AG04450 (cell line): Measurements from ENCODE around the gene DUSP1. TPM values are rescaled to one million over a fixed set of nuclear protein-coding genes. Genes with fewer than 3 reads are reported as not detected.

Experiments used
- CTCF ChIA-PET: fragments of 300-600, 350-600 bp; formaldehyde crosslinking; extraction: SDS; loops from one replicate; lab custom pipeline; 2022; ENCODE audit warnings: antibody characterized with exemption, inconsistent platforms; lab: Charles Lee
- POLR2A ChIA-PET: fragments of 350-600 bp; formaldehyde crosslinking; extraction: SDS; loops from one replicate; lab custom pipeline; 2021; ENCODE audit warnings: antibody characterized with exemption, inconsistent platforms; lab: Yijun Ruan, JAX
- DNase-seq: peaks from one replicate; pipeline ENCODE4 v3.0.0-alpha.2; 2011; ENCODE audit warnings: low read depth, low spot score
- H3K27ac ChIP-seq: one replicate; pipeline ENCODE4 v1.5.1; 2012; ENCODE audit warnings: low read depth, low read length, control low read depth
- H3K27me3 ChIP-seq: one replicate; pipeline ENCODE4 v1.6.0; 2012; ENCODE audit warnings: low read length; ENCODE audit not compliant: control insufficient read depth, insufficient read depth
- H3K4me3 ChIP-seq: 2 replicates; pipeline ENCODE4 v1.5.1; 2011; ENCODE audit warnings: mild to moderate bottlenecking, low read depth, low read length, control low read depth
- H3K9me3 ChIP-seq: 2 replicates; pipeline ENCODE4 v1.5.1; 2012; ENCODE audit warnings: low read length; ENCODE audit not compliant: control insufficient read depth, insufficient read depth
- CTCF ChIP-seq: IDR thresholded peaks from 2 replicates; pipeline ENCODE4 v1.5.1; 2011; ENCODE audit warnings: low read depth, low read length, control low read depth, inconsistent platforms
- polyA minus RNA-seq: library from RNA; depleted of rRNA, polyadenylated mRNA; stranded (reverse); fragments of >200 nt; gene quantifications from 2 replicates; pipeline ENCODE4 v1.2.3, GENCODE V29; 2011; rRNA and poly(A)+ RNA removed
- polyA plus RNA-seq: library from polyadenylated mRNA; depleted of rRNA; stranded (reverse); fragments of >200 nt; gene quantifications from 2 replicates; pipeline ENCODE4 v1.2.3, GENCODE V29; 2011; rRNA removed

Gene DUSP1
- 98.8 and 147 TPM in 2 replicates for polyA plus RNA-seq
- polyA minus RNA-seq: 187 and 265 TPM in 2 replicates

- TF ChIP-seq CTCF: peak; percentile 56
- peak within 1 kb of the TSS; percentile 100 for H3K4me3 ChIP-seq
- peak; percentile 96 for DNase-seq
- POLR2A ChIA-PET: interaction anchor here (0.6 to 5.0 kb wide), 52 partner anchors 10 to 832 kb away, joined by 3 to 104 read pairs (median 5); partner anchors contain the start of gene RPL26L1
- peak within 1 kb of the TSS; percentile 100 for H3K27ac ChIP-seq
- CTCF ChIA-PET: interaction anchor here (1.4 to 5.2 kb wide), 6 partner anchors 27 to 190 kb away, joined by 3 to 39 read pairs (median 8); no protein-coding TSS in a partner anchor
- H3K9me3 ChIP-seq: peaks cover 3% of the 10 kb centered on the region; the same call in 1 of the 2 replicates
- no peaks in the 10 kb centered on the region for H3K27me3 ChIP-seq
Measured at GRCh38 chr5:172770675-172771438, at the start of gene DUSP1. Gene DUSP1 (minus strand): TSS chr5:172771195. CDS start chr5:172770952, 243 bp downstream.

- no peaks in the 10 kb centered on the region for H3K27me3 ChIP-seq
Measured at GRCh38 chr5:172820046-172820767, 49.2 kb upstream of the DUSP1 start.

GRCh38 chr5:172819569-172819968, 48.6 kb upstream of the DUSP1 start:
- DNase-seq: no peak
- Histone ChIP-seq H3K27me3 (no peaks in the 10 kb centered on the region), H3K9me3 (no peaks in the 10 kb centered on the region), H3K27ac (no peak overlapping the region), H3K4me3 (no peak overlapping the region)
- no peak for TF ChIP-seq CTCF
- POLR2A ChIA-PET: interaction anchor here (0.6 kb wide), 1 partner anchor 49 kb away, joined by 3 read pairs; no protein-coding TSS in a partner anchor
- CTCF ChIA-PET: no interaction called here

More at GRCh38 chr5:172820046-172820767, 49.2 kb upstream of the DUSP1 start:
- Histone ChIP-seq H3K9me3 (peaks cover 4% of the 10 kb centered on the region), H3K4me3 (no peak overlapping the region), H3K27ac (no peak overlapping the region)
- POLR2A ChIA-PET: no interaction called here
- no peak for DNase-seq
- no peak for TF ChIP-seq CTCF
- CTCF ChIA-PET: interaction anchor here (1.0 kb wide), 1 partner anchor 25 kb away, joined by 3 read pairs; no protein-coding TSS in a partner anchor

GRCh38 chr5:172818081-172818480, 47.1 kb upstream of the DUSP1 start:
- no peak for DNase-seq
- CTCF ChIA-PET: no interaction called here
- no peak for TF ChIP-seq CTCF
- Histone ChIP-seq H3K27ac (no peak overlapping the region), H3K9me3 (no peaks in the 10 kb centered on the region), H3K27me3 (no peaks in the 10 kb centered on the region), H3K4me3 (no peak overlapping the region)
- POLR2A ChIA-PET: no interaction called here
